OCI-LY3 (cell line): Measurements from ENCODE around the gene LAG3.

ENCODE experiments used
- H2AFZ ChIP-seq: fragments of 200-600, 300-600 bp; shearing (Covaris generic); 2 replicates; pipeline ENCODE4 v1.6.0; 2014; ENCODE audit warnings: antibody characterized with exemption, low read depth, low read length
- H3K27ac ChIP-seq: fragments of 200-600, 300-600 bp; sonication (generic); 2 replicates; pipeline ENCODE4 v1.5.1; 2014; ENCODE audit warnings: mild to moderate bottlenecking, low read length, moderate library complexity, mixed read lengths
- H3K27me3 ChIP-seq: fragments of 200-600, 300-600 bp; sonication (generic); 2 replicates; pipeline ENCODE4 v1.6.1; 2014; ENCODE audit warnings: low read depth, low read length, mixed read lengths
- H3K36me3 ChIP-seq: fragments of 200-600, 300-600 bp; sonication (generic); replicated peaks from 2 replicates; pipeline ENCODE3; 2014; ENCODE audit warnings: low read depth, low read length, mixed read lengths
- H3K4me1 ChIP-seq: fragments of 300-600, 200-600 bp; sonication (generic); 2 replicates; pipeline ENCODE4 v1.6.1; 2014; ENCODE audit warnings: low read length, mixed read lengths
- H3K4me2 ChIP-seq: fragments of 200-600, 300-600 bp; sonication (generic); 2 replicates; pipeline ENCODE4 v1.6.1; 2014; ENCODE audit warnings: low read length, mixed read lengths
- H3K4me3 ChIP-seq: fragments of 300-600, 200-600 bp; sonication (generic); 2 replicates; pipeline ENCODE4 v1.5.1; 2014; ENCODE audit warnings: antibody characterized with exemption, mild to moderate bottlenecking, low read length, moderate library complexity
- H3K79me2 ChIP-seq: fragments of 300-600, 200-600 bp; shearing (Covaris generic); 2 replicates; pipeline ENCODE4 v1.6.1; 2014; ENCODE audit warnings: mild to moderate bottlenecking, low read length, mixed read lengths
- H3K9ac ChIP-seq: fragments of 300-600, 200-600 bp; shearing (Covaris generic); 2 replicates; pipeline ENCODE4 v1.6.0; 2014; ENCODE audit warnings: mild to moderate bottlenecking, low read length, moderate library complexity
- H3K9me3 ChIP-seq: fragments of 200-600, 300-600 bp; shearing (Covaris generic); 2 replicates; pipeline ENCODE4 v1.6.1; 2014; ENCODE audit warnings: low read length, mixed read lengths; ENCODE audit not compliant: insufficient read depth
- H4K20me1 ChIP-seq: fragments of 200-600, 300-600 bp; sonication (generic); 2 replicates; pipeline ENCODE4 v1.6.1; 2016; ENCODE audit warnings: low read length, mixed read lengths; ENCODE audit not compliant: insufficient read depth
- CTCF ChIP-seq: fragments of 200-600, 300-600 bp; sonication (generic); IDR thresholded peaks from 2 replicates; pipeline ENCODE4 v1.5.1; 2014; ENCODE audit warnings: antibody characterized with exemption, low read length, low read depth
- EZH2phosphoT487 ChIP-seq: fragments of 200-600 bp; shearing (Covaris generic); IDR thresholded peaks from 2 replicates; pipeline ENCODE4 v1.6.1; 2018; ENCODE audit warnings: antibody characterized with exemption, mixed run types, low read depth

LAG3 gene

GRCh38 chr12:6790496-6791150, 18.3 kb downstream of the LAG3 start:
- Histone ChIP-seq H4K20me1 (no peaks in the 10 kb centered on the region), H2AFZ (no peak overlapping the region), H3K27me3 (no peaks in the 10 kb centered on the region), H3K9me3 (no peaks in the 10 kb centered on the region), H3K36me3 (no peaks in the 10 kb centered on the region), H3K79me2 (no peaks in the 10 kb centered on the region), H3K4me3 (no peak overlapping the region), H3K27ac (no peak overlapping the region), H3K4me2 (no peak overlapping the region), H3K9ac (no peak overlapping the region), H3K4me1 (peaks cover 15% of the 10 kb centered on the region)
- TF ChIP-seq EZH2phosphoT487 (no peak), CTCF (no peak)

GRCh38 chr12:6791931-6792520, 19.7 kb downstream of the LAG3 start:
- H3K4me1 ChIP-seq: peaks cover 15% of the 10 kb centered on the region
- H2AFZ ChIP-seq: peak overlapping the region; percentile 92
- H4K20me1 ChIP-seq: no peaks in the 10 kb centered on the region
- no peak overlapping the region for H3K27ac ChIP-seq
- no peak overlapping the region; the same call in 1 of the 2 replicates for H3K9ac ChIP-seq
- H3K4me2 ChIP-seq: peak overlapping the region; percentile 41; the same call in 1 of the 2 replicates
- H3K36me3 ChIP-seq: no peaks in the 10 kb centered on the region
- no peaks in the 10 kb centered on the region for H3K9me3 ChIP-seq
- no peaks in the 10 kb centered on the region for H3K27me3 ChIP-seq
- no peaks in the 10 kb centered on the region for H3K79me2 ChIP-seq
- TF ChIP-seq CTCF (no peak), EZH2phosphoT487 (no peak)
- H3K4me3 ChIP-seq: no peak overlapping the region

- no peaks in the 10 kb centered on the region for H3K9me3 ChIP-seq
- H3K27ac ChIP-seq: no peak overlapping the region
- no peaks in the 10 kb centered on the region for H3K79me2 ChIP-seq
- H3K4me3 ChIP-seq: no peak overlapping the region
- TF ChIP-seq EZH2phosphoT487 (no peak), CTCF (no peak)
- H3K4me1 ChIP-seq: peaks cover 15% of the 10 kb centered on the region
- no peaks in the 10 kb centered on the region for H3K36me3 ChIP-seq
- H3K9ac ChIP-seq: peak overlapping the region; percentile 2; the same call in 1 of the 2 replicates
- H3K27me3 ChIP-seq: no peaks in the 10 kb centered on the region
- H4K20me1 ChIP-seq: no peaks in the 10 kb centered on the region
- peak overlapping the region; percentile 41 for H3K4me2 ChIP-seq
- peak overlapping the region; percentile 92 for H2AFZ ChIP-seq
Observed at GRCh38 chr12:6792522-6793201, 20.3 kb downstream of the LAG3 start.

- no peak overlapping the region for H3K9ac ChIP-seq
- no peaks in the 10 kb centered on the region for H4K20me1 ChIP-seq
- H2AFZ ChIP-seq: no peak overlapping the region
- no peak overlapping the region for H3K4me2 ChIP-seq
- H3K79me2 ChIP-seq: no peaks in the 10 kb centered on the region
- peaks cover 15% of the 10 kb centered on the region for H3K4me1 ChIP-seq
- H3K27ac ChIP-seq: no peak overlapping the region
- H3K4me3 ChIP-seq: no peak overlapping the region
- no peaks in the 10 kb centered on the region for H3K9me3 ChIP-seq
- no peaks in the 10 kb centered on the region for H3K36me3 ChIP-seq
- H3K27me3 ChIP-seq: no peaks in the 10 kb centered on the region
- no peak for TF ChIP-seq EZH2phosphoT487
- no peak for TF ChIP-seq CTCF
Observed at GRCh38 chr12:6795088-6795487, 22.8 kb downstream of the LAG3 start.
